Urinary bladder (tissue), 4 donors: Measurements from ENCODE around the gene MYO7A. TPM values are rescaled to one million over a fixed set of nuclear protein-coding genes. Genes with fewer than 3 reads are reported as not detected.
A peak's percentile ranks its signal among the peaks of the same experiment; 100 is the strongest.

Experiments used
- DNase-seq: peaks from one replicate; pipeline ENCODE4 v3.0.0-alpha.2; 2015; ENCODE audit errors: extremely low spot score
- H3K27ac ChIP-seq: one replicate; pipeline ENCODE4 v1.5.1; 2013; ENCODE audit warnings: low read depth, mild to moderate bottlenecking, moderate library complexity
- H3K36me3 ChIP-seq: one replicate; pipeline ENCODE4 v1.6.1; 2013; ENCODE audit warnings: mild to moderate bottlenecking, moderate library complexity; ENCODE audit not compliant: insufficient read depth
- H3K4me1 ChIP-seq: one replicate; pipeline ENCODE4 v1.6.1; 2013; ENCODE audit warnings: mild to moderate bottlenecking, moderate library complexity; ENCODE audit not compliant: insufficient read depth
- H3K4me3 ChIP-seq: one replicate; pipeline ENCODE4 v1.5.1; 2013; ENCODE audit warnings: low read depth, low read length
- WGBS: extraction: QIAGEN DNeasy Blood & Tissue Kit; methylation state at CpG from one replicate; pipeline ENCODE4 v1.1.7; 2013; 5-methylcytosine and 5-hydroxymethylcytosine counted together
- polyA plus RNA-seq: library from polyadenylated mRNA; stranded (reverse); fragments of 200-250 nt; gene quantifications from one replicate; pipeline ENCODE4 v1.2.3, GENCODE V29; 2013
- total RNA-seq: library from RNA; depleted of rRNA; stranded (reverse); fragments of >200 nt; gene quantifications from one replicate; pipeline ENCODE4 v1.2.3, GENCODE V29; 2014
- donor health status: healthy with polysubstance abuse.
- donor health status: healthy.

Gene MYO7A
- total and polyA plus RNA-seq, 2 donors: 4.2 to 4.7 TPM

DNA sequence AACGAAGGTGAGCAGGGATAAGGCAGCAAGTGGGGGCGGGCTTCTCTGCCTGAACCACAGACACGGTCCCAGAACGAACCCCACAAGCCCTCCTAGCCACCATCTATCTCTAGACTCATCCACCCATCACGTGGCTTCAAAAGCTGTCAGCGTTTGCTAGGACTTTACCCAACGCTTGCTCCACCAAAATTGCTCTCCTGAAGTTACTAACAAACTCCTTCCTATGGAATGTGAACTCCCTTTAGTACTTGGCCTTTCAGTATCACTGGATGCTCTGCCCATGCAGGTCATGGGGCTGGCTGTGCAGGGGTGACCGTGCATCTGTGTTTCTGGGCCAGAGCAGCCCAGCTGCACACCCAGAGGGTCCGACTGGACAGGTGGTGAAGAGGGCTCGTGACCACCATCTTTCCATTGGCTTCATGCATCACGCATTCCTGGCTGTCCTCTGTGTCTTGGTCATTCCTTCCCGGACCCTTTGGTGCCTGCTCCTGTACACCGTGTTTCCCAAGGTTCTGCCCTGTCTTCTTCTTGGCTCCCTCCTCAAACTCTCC lies 85.1 kb downstream of the MYO7A start:
- Histone ChIP-seq H3K36me3 (no peaks in the 10 kb centered on the region), H3K27ac (no peak overlapping the region), H3K4me1 (no peaks in the 10 kb centered on the region), H3K4me3 (no peak overlapping the region)
- DNase-seq: no peak
- WGBS: 91% methylated on average over 13 of the region's 13 CpGs

DNA sequence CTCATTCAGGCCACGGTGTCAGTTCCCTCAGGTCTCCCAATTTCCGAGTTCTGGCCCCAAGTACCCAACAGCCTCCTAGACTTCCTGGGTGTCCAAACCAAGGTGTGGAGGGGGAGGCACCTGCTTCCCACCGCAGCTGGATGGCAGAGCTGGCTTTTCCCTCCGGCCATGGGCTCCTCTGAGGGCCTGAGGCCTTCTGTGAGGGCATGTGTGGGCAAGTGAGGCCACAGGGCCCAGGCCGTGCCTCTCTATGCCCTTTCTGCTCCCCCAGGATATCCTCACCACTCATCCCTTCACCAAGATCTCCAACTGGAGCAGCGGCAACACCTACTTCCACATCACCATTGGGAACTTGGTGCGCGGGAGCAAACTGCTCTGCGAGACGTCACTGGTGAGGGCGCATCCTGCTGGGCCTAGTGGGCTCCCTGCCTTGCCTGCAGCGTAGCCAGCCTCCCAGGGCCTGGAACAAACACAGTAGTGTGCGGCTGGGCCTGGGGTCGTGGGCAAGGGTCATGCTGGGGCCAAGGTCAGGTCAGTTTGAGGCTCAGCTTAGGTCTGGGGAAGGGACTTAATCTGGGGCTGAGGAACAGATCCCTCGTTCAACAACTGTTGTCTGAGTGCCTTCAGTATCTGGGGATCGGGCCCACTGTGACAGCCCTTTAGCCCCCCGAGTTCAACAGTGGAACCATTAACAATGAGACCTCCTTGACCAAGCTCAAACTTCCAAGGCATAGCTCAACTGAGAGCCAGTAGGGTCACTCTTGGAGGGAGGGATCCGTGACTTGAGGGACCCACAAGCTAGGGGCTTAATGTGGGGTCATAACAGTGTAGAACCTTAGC lies 85.8 kb downstream of the MYO7A start:
- 91% methylated on average over 18 of the region's 18 CpGs for WGBS
- Histone ChIP-seq H3K36me3 (no peaks in the 10 kb centered on the region), H3K4me3 (no peak overlapping the region), H3K27ac (no peak overlapping the region), H3K4me1 (no peaks in the 10 kb centered on the region)
- DNase-seq: no peak

DNA sequence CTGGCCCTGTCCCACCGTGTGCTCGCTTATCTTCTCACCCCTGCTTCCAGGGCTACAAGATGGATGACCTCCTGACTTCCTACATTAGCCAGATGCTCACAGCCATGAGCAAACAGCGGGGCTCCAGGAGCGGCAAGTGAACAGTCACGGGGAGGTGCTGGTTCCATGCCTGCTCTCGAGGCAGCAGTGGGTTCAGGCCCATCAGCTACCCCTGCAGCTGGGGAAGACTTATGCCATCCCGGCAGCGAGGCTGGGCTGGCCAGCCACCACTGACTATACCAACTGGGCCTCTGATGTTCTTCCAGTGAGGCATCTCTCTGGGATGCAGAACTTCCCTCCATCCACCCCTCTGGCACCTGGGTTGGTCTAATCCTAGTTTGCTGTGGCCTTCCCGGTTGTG lies 86.5 kb downstream of the MYO7A start:
- no peak for DNase-seq
- H3K4me1 ChIP-seq: no peaks in the 10 kb centered on the region
- no peaks in the 10 kb centered on the region for H3K36me3 ChIP-seq
- no peak overlapping the region for H3K27ac ChIP-seq
- no peak overlapping the region for H3K4me3 ChIP-seq
- WGBS: 89% methylated on average over 9 of the region's 9 CpGs

DNA sequence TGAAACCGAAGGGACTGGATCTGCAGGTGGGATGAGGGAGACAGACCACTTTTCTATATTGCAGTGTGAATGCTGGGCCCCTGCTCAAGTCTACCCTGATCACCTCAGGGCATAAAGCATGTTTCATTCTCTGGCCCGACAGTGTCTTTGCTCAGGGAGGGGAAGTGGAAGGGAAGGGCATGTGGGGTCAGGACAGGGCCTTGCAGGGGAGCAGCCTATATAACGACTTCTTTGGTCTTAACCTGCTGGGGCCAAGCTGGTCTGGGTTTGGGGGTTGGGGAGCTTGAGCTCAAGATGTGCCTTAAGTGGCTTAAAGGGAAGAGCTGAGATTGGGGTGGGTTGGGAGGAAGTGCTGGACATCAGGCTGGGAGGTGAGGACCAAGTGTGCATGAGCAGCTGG lies 87.1 kb downstream of the MYO7A start:
- Histone ChIP-seq H3K27ac (no peak overlapping the region), H3K36me3 (no peaks in the 10 kb centered on the region), H3K4me1 (no peaks in the 10 kb centered on the region), H3K4me3 (no peak overlapping the region)
- DNase-seq: no peak
- WGBS: 81% methylated on average over 3 of the region's 3 CpGs

DNA sequence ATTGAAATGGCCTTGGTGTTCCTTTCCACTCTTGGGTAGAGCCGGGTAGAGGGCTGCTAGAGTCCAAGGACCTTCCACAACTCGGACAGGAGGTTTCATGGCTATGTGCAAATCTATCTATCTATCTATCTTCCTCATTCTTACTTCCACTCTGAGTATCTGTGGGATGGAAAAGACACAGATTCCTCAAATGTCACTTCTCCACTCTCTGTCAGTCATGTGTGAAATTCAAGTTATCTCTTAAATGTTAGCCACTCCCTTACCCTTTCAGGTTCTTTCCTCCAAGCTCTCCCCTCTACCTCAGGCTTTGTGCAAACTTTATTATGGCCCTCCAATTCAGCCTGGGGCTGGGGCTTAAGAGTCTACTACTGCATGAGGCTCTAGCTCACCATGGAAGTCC lies 89.1 kb downstream of the MYO7A start:
- H3K4me3 ChIP-seq: no peak overlapping the region
- WGBS: 82% methylated on average over 2 of the region's 2 CpGs
- no peaks in the 10 kb centered on the region for H3K36me3 ChIP-seq
- DNase-seq: no peak
- no peaks in the 10 kb centered on the region for H3K4me1 ChIP-seq
- no peak overlapping the region for H3K27ac ChIP-seq

DNA sequence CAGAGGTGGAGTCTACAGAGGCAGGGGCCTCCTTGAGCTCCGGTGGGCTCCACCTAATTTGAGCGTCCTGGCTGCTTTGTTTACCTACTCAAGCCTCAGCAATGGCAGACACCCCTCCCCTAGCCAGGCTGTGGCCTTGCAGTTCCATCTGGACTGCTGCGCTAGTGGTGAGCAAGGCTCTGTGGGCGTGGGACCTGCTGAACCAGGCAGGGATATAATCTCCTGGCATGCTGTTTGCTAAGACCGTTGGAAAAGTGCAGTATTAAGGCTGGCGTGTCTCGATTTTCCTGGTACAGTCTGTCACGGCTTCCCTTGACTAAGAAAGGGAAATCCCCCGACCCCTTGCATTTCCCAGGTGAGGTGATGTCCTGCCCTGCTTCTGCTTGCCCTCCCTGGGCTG lies 95.8 kb downstream of the MYO7A start:
- H3K4me3 ChIP-seq: no peak overlapping the region
- DNase-seq: no peak
- H3K36me3 ChIP-seq: no peaks in the 10 kb centered on the region
- no peak overlapping the region for H3K27ac ChIP-seq
- WGBS: 65% methylated on average over 9 of the region's 9 CpGs
- no peaks in the 10 kb centered on the region for H3K4me1 ChIP-seq

DNA sequence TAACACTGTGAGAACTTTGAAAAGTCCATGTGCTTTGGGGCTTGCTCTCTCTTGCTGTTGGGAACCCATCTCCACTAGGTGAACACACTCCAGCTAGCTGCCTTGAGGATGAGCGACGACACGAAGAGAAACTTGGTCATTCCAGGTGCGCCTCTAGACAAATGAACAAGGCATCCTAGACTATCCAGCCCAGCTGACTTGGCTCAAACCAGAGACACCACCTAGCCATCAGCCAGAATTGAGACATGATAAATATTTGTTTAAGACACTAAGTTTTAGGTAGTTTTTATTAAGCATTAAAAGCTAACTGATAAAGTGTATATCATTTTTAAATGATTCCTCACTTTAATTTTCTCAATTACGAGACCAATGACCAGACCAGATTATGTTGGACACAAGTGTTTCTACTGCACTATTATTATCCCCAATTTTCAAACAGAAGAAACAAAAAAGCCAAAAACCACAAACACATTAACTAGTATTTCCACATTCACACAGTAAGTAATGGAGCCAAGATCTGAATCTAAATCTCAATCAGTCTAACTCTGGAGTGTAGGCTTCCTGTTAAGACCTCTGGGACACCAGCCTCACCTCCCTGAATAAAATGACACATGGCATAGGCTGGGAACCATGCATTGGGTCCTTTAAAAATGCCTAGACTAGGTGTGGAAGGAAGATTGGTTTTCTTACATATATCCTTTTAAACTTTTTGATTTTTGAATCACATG lies 103.0 kb downstream of the MYO7A start:
- WGBS: 94% methylated on average over 5 of the region's 5 CpGs
- Histone ChIP-seq H3K4me3 (no peak overlapping the region), H3K36me3 (no peaks in the 10 kb centered on the region), H3K27ac (no peak overlapping the region), H3K4me1 (no peaks in the 10 kb centered on the region)
- no peak for DNase-seq

DNA sequence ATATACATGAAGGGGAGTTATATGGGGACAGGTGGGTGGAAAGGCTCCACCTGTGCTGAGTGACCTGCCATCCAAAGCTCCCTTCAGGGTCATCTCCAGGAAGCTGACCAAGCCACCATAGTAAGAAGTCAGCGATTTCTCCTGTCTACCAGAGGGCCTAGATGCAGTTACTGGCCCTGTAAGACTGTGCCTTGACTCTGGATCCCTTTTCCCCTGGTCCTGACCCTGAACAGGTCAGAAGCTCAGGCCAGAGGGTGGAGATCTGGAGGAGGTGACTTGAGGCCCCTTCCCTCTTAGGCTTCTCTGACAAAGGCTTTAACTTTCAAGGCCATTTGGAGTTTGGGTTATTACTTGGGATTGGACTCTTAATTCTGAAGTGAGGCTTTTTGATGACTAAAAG lies 103.8 kb downstream of the MYO7A start:
- H3K4me3 ChIP-seq: no peak overlapping the region
- no peak for DNase-seq
- no peak overlapping the region for H3K27ac ChIP-seq
- H3K36me3 ChIP-seq: no peaks in the 10 kb centered on the region
- 90% methylated on average over 1 of the region's 1 CpG for WGBS
- no peaks in the 10 kb centered on the region for H3K4me1 ChIP-seq

DNA sequence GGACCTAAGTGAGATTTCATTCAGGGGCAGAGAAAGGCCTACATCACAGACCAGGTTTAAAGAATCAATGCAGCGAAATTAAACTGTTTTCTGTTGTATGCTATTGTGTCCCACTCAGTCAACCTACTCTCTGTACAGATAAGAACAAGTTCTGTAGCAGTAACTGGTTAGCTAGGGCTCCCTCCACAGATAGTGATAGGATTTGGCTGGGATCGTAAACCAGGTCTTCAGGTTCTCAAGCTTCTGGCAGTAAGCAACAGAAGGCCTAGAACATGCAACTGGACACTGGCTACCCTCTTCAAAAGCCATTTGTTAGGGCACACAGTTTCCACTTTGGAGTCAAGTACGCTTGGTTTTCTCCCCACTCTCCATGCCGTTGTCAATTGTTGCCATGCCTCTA lies 104.2 kb downstream of the MYO7A start:
- 91% methylated on average over 4 of the region's 4 CpGs for WGBS

DNA sequence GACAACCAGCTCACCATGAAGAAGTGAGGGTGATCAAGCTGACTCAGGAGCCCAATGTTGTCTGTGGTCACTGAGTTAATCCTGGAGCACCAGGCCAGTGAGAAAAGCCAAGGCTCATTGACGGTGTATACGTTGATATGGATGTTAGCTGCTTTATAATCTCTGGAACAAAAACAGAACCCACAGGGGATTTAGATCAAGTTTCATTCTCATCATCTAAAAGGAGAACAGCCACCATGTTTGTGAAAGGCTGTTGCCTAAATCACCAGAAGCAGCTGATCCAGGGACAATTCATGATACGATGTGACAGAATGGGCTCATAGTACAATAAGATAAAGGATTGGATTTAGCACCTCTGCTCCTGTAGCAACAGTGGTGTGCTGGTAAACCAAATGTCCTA lies 105.0 kb downstream of the MYO7A start:
- 83% methylated on average over 3 of the region's 3 CpGs for WGBS

More for the DNA sequence above, 104.2 kb downstream of the MYO7A start:
- H3K36me3 ChIP-seq: no peaks in the 10 kb centered on the region
- no peak overlapping the region for H3K4me3 ChIP-seq
- no peaks in the 10 kb centered on the region for H3K4me1 ChIP-seq
- H3K27ac ChIP-seq: no peak overlapping the region
- no peak for DNase-seq

DNA sequence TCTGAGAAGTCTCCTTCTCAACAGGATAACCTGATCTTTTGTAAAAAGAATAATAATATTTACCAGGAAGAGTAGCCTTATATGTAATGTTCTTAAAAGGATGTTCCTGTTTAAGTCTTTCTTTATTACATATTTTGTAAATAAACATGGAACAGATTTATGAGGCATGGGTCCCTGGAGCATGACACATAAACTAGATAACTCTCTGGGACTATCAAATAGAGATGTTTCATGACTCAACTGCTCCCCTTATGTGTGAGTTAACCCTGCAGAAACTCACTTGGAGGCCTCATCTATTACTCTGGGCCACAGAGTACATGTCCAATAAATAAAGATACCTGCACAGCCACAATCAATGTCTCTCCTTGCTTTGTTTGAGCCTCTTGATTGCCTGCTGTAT lies 108.9 kb downstream of the MYO7A start:
- Histone ChIP-seq H3K4me1 (no peaks in the 10 kb centered on the region), H3K36me3 (no peaks in the 10 kb centered on the region), H3K4me3 (no peak overlapping the region), H3K27ac (no peak overlapping the region)
- DNase-seq: no peak

More for the DNA sequence above, 105.0 kb downstream of the MYO7A start:
- Histone ChIP-seq H3K4me3 (no peak overlapping the region), H3K27ac (no peak overlapping the region), H3K4me1 (no peaks in the 10 kb centered on the region), H3K36me3 (no peaks in the 10 kb centered on the region)
- DNase-seq: no peak

DNA sequence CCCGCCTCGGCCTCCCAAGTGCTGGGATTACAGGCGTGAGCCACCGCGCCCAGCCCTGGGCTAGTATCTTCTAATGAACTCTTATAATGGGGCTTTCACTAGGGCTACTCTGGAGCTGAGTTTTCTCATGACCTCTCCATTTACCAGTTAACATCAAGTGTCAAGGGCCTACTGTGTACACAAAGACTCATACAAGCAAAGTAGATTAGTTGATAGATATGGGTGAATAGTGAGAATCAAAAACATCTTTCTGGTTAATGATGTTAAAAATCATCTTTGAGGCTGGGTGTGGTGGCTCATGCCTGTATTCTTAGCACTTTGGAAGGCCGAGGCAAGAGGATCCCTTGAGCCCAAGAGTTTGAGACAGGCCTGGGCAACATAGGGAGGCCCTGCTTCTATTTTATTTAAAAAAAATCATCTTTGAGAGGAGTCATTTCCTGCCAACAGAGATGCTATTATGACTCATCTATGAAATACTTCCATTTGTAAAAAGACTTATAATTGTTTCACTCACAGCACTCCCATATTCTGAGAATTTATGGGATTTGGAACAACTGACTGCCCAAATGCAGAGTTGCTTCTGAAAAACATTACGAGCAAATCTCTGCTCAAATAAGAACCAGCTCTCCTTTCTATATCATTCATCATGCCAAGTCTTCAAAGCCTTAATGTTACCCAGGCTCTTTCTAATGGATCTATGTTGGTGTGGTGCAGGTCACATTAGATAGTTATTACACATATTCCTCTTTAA lies 116.4 kb downstream of the MYO7A start:
- no peaks in the 10 kb centered on the region for H3K4me1 ChIP-seq
- 82% methylated on average over 7 of the region's 7 CpGs for WGBS
- H3K27ac ChIP-seq: no peak overlapping the region
- H3K4me3 ChIP-seq: no peak overlapping the region
- H3K36me3 ChIP-seq: no peaks in the 10 kb centered on the region
- peak; percentile 57 for DNase-seq

DNA sequence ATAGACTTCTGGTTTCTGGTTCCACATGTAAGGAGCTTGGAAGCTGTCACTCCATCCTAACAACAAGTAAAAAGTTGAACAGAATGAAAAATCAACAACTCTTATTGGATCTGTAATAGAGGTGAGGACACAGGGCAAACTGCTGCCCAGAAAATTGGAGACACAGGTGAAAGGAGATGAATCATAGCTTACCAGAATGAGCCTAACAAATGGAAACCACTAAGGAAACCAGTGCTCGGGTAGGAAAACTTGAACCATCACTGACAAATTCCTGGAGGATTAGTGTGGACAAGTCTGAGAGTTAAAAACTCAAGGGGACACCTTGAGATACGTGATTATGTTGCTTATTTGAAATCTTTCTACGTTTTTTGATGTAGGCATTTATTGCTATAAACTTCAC lies 121.4 kb downstream of the MYO7A start:
- H3K36me3 ChIP-seq: no peaks in the 10 kb centered on the region
- WGBS: 53% methylated on average over 3 of the region's 3 CpGs
- DNase-seq: no peak
- H3K4me1 ChIP-seq: no peaks in the 10 kb centered on the region
- no peak overlapping the region for H3K27ac ChIP-seq
- H3K4me3 ChIP-seq: no peak overlapping the region
